NOMO-1 (cell line): ENCODE results near the gene RFX3.

Source experiments
- DNase-seq, 2 experiments: peaks; one replicate each; lab custom pipeline; 2025; ENCODE audit not compliant: unreplicated experiment in 2 of 2; lab: John Stamatoyannopoulos, UW

Gene RFX3

DNA sequence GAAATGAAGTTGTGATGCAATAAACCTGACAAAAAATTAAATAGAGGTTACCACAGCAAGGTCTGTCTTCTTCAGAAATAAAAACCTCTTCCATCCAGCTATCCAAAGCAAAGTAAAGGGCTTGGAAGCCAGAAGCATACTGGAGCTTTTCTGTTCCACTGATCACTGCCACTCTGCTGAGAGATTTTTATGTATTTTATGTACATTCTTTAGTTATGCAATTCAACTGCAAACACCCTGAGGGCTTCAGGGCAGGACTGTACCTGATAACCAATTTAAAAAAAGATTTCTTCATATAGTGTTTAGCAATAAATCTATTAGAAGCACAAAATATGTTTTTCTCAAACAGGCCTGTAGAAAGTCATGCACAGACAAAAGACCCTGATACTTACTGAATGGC lies 355.0 kb downstream of the RFX3 start:
- DNase-seq = no peak
